Spleen (tissue), 7 donors: ENCODE results near the gene RPS27.

Source experiments
- CTCF ChIP-seq, 11 experiments: fragments of 200-600 bp in 7 of 11; fragments of 450-650 bp in 4 of 11; sonication (generic) in 4 of 11; IDR thresholded peaks in 8 of 11; conservative IDR thresholded peaks in 3 of 11; 1 replicate in 7 of 11; 2 replicates in 4 of 11; pipeline versions ENCODE4 v1.4.0 to v1.8.0; 2016 to 2021; ENCODE audit warnings: antibody characterized with exemption in 11 of 11, inconsistent platforms in 4 of 11, mild to moderate bottlenecking in 1 of 11
- POLR2A ChIP-seq, 3 donors: fragments of 450-650 bp; IDR thresholded peaks; one replicate each; pipeline ENCODE4 v1.5.1; 2017; ENCODE audit warnings: antibody characterized with exemption in 3 of 3, mild to moderate bottlenecking in 1 of 3
- donor health status: DM: no; HTN: no; CAD: no; lungs with moderate emphysema.
- donor health status: DM: no; HTN: no; CAD: no.
- donor health status: DM: no; HTN: no; CAD: no.

GRCh38 chr1:153946622-153947241 lies 43.8 kb upstream of the RPS27 start, which contains the start of gene DENND4B:
- peak; percentile 92 to 99 (median 97) for TF ChIP-seq CTCF (IDR thresholded peaks at IDR 0.05 in 8 of 11, conservative IDR thresholded peaks at IDR 0.05 in 3 of 11)
- TF ChIP-seq POLR2A (IDR thresholded peaks at IDR 0.05): no peak
